Keratinocyte (primary cell): Measurements from ENCODE around the gene HRNR. TPM values are rescaled to one million over a fixed set of nuclear protein-coding genes. Genes with fewer than 3 reads are reported as not detected.

ENCODE experiments used
- DNase-seq: peaks from one replicate; pipeline ENCODE4 v3.0.0-alpha.2; 2011; ENCODE audit warnings: low read depth, missing footprints, low spot score
- FAIRE-seq: peaks from 2 replicates; lab custom pipeline; 2011; peaks lifted over from hg19 to GRCh38; lab: Jason Lieb, UNC
- H2AFZ ChIP-seq: 2 replicates; pipeline ENCODE4 v1.6.0; 2012; ENCODE audit warnings: low read length, control low read depth, inconsistent platforms; ENCODE audit not compliant: control insufficient read depth
- H3K27ac ChIP-seq: 2 replicates; pipeline ENCODE4 v1.5.1; 2011; ENCODE audit warnings: low read length; ENCODE audit not compliant: control insufficient read depth, insufficient read depth
- H3K27me3 ChIP-seq: 3 replicates; pipeline ENCODE4 v1.6.0; 2011; ENCODE audit warnings: low read length; ENCODE audit not compliant: control insufficient read depth, insufficient read depth; ENCODE audit errors: extremely low read depth
- H3K36me3 ChIP-seq, 2 experiments: 2 replicates in 1 of 2; 3 replicates in 1 of 2; pipeline ENCODE4 v1.5.1; 2011; ENCODE audit warnings: low read length in 2 of 2, mild to moderate bottlenecking in 1 of 2; ENCODE audit not compliant: control insufficient read depth in 2 of 2, insufficient read depth in 2 of 2; ENCODE audit errors: extremely low read depth in 1 of 2
- H3K4me1 ChIP-seq: 3 replicates; pipeline ENCODE4 v1.5.1; 2011; ENCODE audit warnings: low read length; ENCODE audit not compliant: control insufficient read depth, insufficient read depth; ENCODE audit errors: extremely low read depth
- H3K4me2 ChIP-seq: 3 replicates; pipeline ENCODE4 v1.6.0; 2011; ENCODE audit warnings: low read depth, low read length; ENCODE audit not compliant: control insufficient read depth, insufficient read depth; ENCODE audit errors: extremely low read depth
- H3K4me3 ChIP-seq, 3 experiments: fragments of 200-600 bp in 1 of 3; sonication (generic) in 1 of 3; 2 replicates in 2 of 3; 3 replicates in 1 of 3; pipeline ENCODE4 v1.5.1; 2011 to 2016; ENCODE audit warnings: low read length in 3 of 3, mild to moderate bottlenecking in 3 of 3, control low read depth in 2 of 3, inconsistent platforms in 1 of 3, low read depth in 1 of 3, mixed read lengths in 1 of 3, mixed run types in 1 of 3, moderate library complexity in 1 of 3; ENCODE audit not compliant: control insufficient read depth in 2 of 3, insufficient read depth in 2 of 3; ENCODE audit errors: extremely low read depth in 1 of 3
- H3K79me2 ChIP-seq: 2 replicates; pipeline ENCODE4 v1.6.0; 2012; ENCODE audit warnings: low read length; ENCODE audit not compliant: control insufficient read depth, insufficient read depth
- H3K9ac ChIP-seq: 3 replicates; pipeline ENCODE4 v1.6.0; 2011; ENCODE audit warnings: low read length; ENCODE audit not compliant: control insufficient read depth, insufficient read depth; ENCODE audit errors: extremely low read depth
- H3K9me1 ChIP-seq: 3 replicates; pipeline ENCODE4 v1.6.0; 2011; ENCODE audit warnings: low read length; ENCODE audit not compliant: control insufficient read depth, insufficient read depth; ENCODE audit errors: extremely low read depth
- H3K9me3 ChIP-seq: 2 replicates; pipeline ENCODE4 v1.5.1; 2012; ENCODE audit warnings: low read depth, low read length; ENCODE audit not compliant: control insufficient read depth
- H4K20me1 ChIP-seq: 3 replicates; pipeline ENCODE4 v1.6.0; 2011; ENCODE audit warnings: low read length; ENCODE audit not compliant: control insufficient read depth, insufficient read depth; ENCODE audit errors: extremely low read depth
- CTCF ChIP-seq, 3 experiments: IDR thresholded peaks in 1 of 3; conservative IDR thresholded peaks in 1 of 3; optimal IDR thresholded peaks in 1 of 3; 2 replicates in 2 of 3; 3 replicates in 1 of 3; pipeline versions ENCODE3 to v1.5.1; 2011; ENCODE audit warnings: low read length in 3 of 3, mild to moderate bottlenecking in 3 of 3, moderate library complexity in 2 of 3, control low read depth in 1 of 3, inconsistent platforms in 1 of 3; ENCODE audit not compliant: insufficient read depth in 2 of 3; ENCODE audit errors: extremely low read depth in 1 of 3
- EZH2 ChIP-seq: IDR thresholded peaks from one replicate; pipeline ENCODE4 v1.6.1; 2012; ENCODE audit warnings: inconsistent platforms, mild to moderate bottlenecking, low read length, moderate library complexity
- dilution Hi-C: fragments of 300-500 bp; cut with MboI; formaldehyde crosslinking; loops from one replicate; pipeline ENCODE4 v1.7.0; 2020; ENCODE audit warnings: low sequenced_read_pairs; ENCODE audit not compliant: extremely low pct_ligation_motif_present
- polyA plus RNA-seq, 5 experiments: library from polyadenylated mRNA; depleted of rRNA in 3 of 5; stranded (reverse) in 3 of 5; stranded (forward) in 1 of 5; unstranded in 1 of 5; fragments of >200 nt; gene quantifications; 1 replicate in 1 of 5; 2 replicates in 3 of 5; 3 replicates in 1 of 5; pipeline versions ENCODE4 v1.2.1 to v1.2.3, GENCODE V29; 2011 to 2012; ENCODE audit warnings: missing spikeins in 2 of 5, low read depth in 1 of 5, low replicate concordance in 1 of 5

HRNR gene
- polyA plus RNA-seq, 1 donor (not counting 4 experiments of a cell fraction or from before 2014, with no cell fraction given): 0.09 TPM

DNA sequence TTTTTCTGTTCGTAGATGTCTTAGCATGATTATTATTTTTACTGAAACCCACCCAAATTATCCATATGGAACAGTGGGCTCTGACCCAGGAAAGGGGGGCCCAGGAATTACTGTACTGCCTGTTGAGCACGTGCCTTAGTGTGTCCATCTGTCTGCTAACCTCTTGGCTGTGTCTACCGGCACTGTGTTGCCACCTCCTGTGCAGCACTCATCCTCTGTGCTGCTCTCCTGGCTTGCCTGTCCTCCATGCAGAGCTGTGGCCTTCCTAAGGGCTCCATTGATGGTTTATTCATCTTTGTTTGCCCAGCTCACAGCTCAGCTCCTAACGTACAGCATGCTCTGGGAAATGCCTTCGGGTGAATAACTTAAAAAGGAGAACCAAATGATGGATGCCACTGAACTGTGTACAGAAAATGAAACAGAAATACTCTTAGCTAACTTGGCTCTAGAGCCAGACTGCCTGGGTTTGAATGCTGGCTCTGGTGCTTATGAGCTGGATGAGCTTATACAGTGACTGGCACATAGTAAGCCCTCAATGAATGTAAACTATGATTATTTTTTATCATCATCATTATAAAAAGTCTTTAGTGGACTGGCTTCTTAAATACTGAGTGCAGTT, 53.6 kb downstream of the HRNR start:
- Histone ChIP-seq H3K9ac (no peak overlapping the region), H3K27ac (no peak overlapping the region), H3K4me1 (peaks cover 24% of the 10 kb centered on the region), H3K4me2 (no peak overlapping the region), H4K20me1 (no peaks in the 10 kb centered on the region), H3K36me3 (no peaks in the 10 kb centered on the region), H3K9me1 (no peaks in the 10 kb centered on the region), H2AFZ (no peak overlapping the region), H3K27me3 (no peaks in the 10 kb centered on the region), H3K9me3 (no peaks in the 10 kb centered on the region), H3K4me3 (no peak overlapping the region), H3K79me2 (no peaks in the 10 kb centered on the region)
- FAIRE-seq: no peak
- DNase-seq: no peak
- dilution Hi-C loops: no loop called here
- TF ChIP-seq CTCF (optimal IDR thresholded peaks at IDR 0.05 in 1 of 3, IDR thresholded peaks at IDR 0.05 in 1 of 3, conservative IDR thresholded peaks at IDR 0.05 in 1 of 3; ENCODE audit: extremely low read depth in 1 of 3, insufficient read depth in 2 of 3, low read length in 3 of 3): no peak
- no peak for TF ChIP-seq EZH2

GRCh38 chr1:152169366-152170025, 54.5 kb downstream of the HRNR start:
- FAIRE-seq (no peak), DNase-seq (no peak)
- no peaks in the 10 kb centered on the region for H4K20me1 ChIP-seq
- no peak overlapping the region for H3K4me2 ChIP-seq
- no peaks in the 10 kb centered on the region for H3K79me2 ChIP-seq
- H3K36me3 ChIP-seq: no peaks in the 10 kb centered on the region
- no peaks in the 10 kb centered on the region for H3K27me3 ChIP-seq
- no peak overlapping the region for H3K9ac ChIP-seq
- H3K9me3 ChIP-seq: no peaks in the 10 kb centered on the region
- peaks cover 33% of the 10 kb centered on the region for H3K4me1 ChIP-seq
- H2AFZ ChIP-seq: no peak overlapping the region
- no peaks in the 10 kb centered on the region for H3K9me1 ChIP-seq
- TF ChIP-seq CTCF (optimal IDR thresholded peaks at IDR 0.05 in 1 of 3, IDR thresholded peaks at IDR 0.05 in 1 of 3, conservative IDR thresholded peaks at IDR 0.05 in 1 of 3; ENCODE audit: extremely low read depth in 1 of 3, insufficient read depth in 2 of 3, low read length in 3 of 3): no peak
- no peak for TF ChIP-seq EZH2
- no peak overlapping the region for H3K4me3 ChIP-seq
- H3K27ac ChIP-seq: no peak overlapping the region
- dilution Hi-C loops: no loop called here
